ENCODE measurements around the gene LGALS7B.
A peak's percentile ranks its signal among the peaks of the same experiment; 100 is the strongest.

LGALS7B gene

DNA sequence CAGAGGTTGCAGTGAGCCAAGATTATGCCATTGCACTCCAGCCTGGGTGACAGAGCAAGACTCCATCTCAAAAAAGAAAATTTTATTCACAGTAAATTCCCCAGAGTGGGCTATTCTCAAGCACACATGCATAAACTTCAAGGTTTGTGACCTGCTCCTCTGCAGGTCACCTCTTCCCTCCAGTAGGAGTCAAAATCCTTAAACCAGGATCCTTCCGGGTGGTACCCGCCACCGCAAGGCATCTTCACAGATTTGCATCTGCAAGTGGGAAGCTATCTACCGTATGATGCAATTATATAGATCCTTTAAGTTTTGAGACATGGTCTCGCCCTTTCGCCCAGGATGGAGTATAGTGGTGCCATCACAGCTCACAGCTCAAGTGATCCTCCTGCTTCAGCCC, 45.6 kb downstream of the LGALS7B start:
- FAIRE-seq: no peak

GRCh38 chr19:38836159-38836982, 47.4 kb downstream of the LGALS7B start:
- TF ChIP-seq POU2F2 (IDR thresholded peaks at IDR 0.05; ENCODE audit: low read depth, low read length): no peak
- TF ChIP-seq PAX5 (IDR thresholded peaks at IDR 0.05; ENCODE audit: insufficient read depth, low read length, severe bottlenecking): no peak
- TF ChIP-seq POLR2AphosphoS5 (IDR thresholded peaks at IDR 0.05; ENCODE audit: low read depth, low read length): no peak
- TF ChIP-seq TAF1 (IDR thresholded peaks at IDR 0.05; ENCODE audit: low read depth, low read length): no peak
- no peak for TF ChIP-seq SPI1 (IDR thresholded peaks at IDR 0.05; ENCODE audit: low read depth, low read length)
- no peak; the same call in 1 of the 2 replicates for TF ChIP-seq POLR2A (IDR thresholded peaks at IDR 0.05; ENCODE audit: low read depth, low read length)
- FAIRE-seq: no peak
- DNase-seq (ENCODE audit: insufficient read length, low spot score): no peak

More for the DNA sequence above, 45.6 kb downstream of the LGALS7B start:
- TF ChIP-seq SPI1 (IDR thresholded peaks at IDR 0.05; ENCODE audit: low read depth, low read length) (no peak), POLR2AphosphoS5 (IDR thresholded peaks at IDR 0.05; ENCODE audit: low read depth, low read length) (no peak), TAF1 (IDR thresholded peaks at IDR 0.05; ENCODE audit: low read depth, low read length) (no peak), POU2F2 (IDR thresholded peaks at IDR 0.05; ENCODE audit: low read depth, low read length) (no peak), POLR2A (IDR thresholded peaks at IDR 0.05; ENCODE audit: low read depth, low read length) (no peak; the same call in 1 of the 2 replicates)
- no peak for DNase-seq (ENCODE audit: insufficient read length, low spot score)

DNA sequence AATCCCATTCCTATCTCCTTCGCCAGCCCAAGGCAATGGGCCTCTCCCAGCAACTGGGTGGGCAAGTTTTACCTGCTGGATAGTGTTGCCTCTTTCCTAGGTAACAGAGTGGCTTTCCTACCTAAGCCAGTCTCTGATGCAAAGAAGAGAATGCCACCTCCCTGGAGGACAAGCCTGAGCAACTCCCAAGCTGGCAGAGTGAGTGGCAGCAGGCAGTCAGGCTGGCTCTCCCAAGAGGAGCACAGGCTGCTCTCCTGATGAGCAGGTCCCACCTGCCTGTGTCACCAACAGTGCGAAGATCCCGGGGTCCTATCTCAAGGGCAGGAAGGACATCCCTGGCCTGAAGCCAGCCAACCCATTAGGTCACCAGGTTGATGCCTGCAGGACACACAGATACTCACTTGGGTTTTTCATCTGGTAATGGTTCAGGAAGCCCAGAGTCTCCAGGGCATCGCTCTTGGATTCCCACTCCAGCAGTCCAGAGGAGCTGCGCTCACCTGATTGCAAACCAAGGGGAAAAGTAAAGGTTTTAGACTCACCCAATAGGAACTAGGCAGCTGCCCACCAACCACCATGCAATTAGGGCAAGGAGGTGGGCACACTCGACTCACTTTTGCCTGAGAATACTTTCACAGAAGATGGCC, 48.1 kb downstream of the LGALS7B start:
- DNase-seq (ENCODE audit: insufficient read length, low spot score) (no peak), FAIRE-seq (no peak)
- TF ChIP-seq POLR2A (IDR thresholded peaks at IDR 0.05; ENCODE audit: low read depth, low read length): peak; percentile 79; the same call in 1 of the 2 replicates
- no peak; the same call in 1 of the 2 replicates for TF ChIP-seq POLR2AphosphoS5 (IDR thresholded peaks at IDR 0.05; ENCODE audit: low read depth, low read length)

DNA sequence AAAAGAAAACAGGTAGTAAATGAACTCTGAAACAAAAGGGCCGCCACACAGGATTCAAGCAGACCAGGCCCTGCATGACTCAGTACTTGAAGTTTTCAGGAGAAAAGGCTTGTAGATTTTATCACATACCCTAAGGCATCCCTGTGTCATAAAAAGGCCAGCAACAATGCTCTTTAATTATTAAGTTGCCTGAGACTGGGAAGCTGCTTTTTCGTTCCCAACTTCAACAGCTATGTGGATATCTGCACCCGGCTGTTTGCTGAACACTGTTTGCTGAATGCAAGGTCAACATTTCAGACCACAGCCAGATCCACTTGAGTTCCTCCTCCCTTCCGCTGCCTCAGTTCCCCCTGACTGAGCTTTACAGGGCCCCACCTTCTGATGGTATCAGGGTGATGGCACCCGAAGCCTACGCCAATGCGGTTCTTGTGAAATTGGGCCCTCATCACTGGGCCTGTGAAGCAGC, 48.7 kb downstream of the LGALS7B start:
- FAIRE-seq (no peak), DNase-seq (ENCODE audit: insufficient read length, low spot score) (no peak)
- TF ChIP-seq TAF1 (IDR thresholded peaks at IDR 0.05; ENCODE audit: low read depth, low read length) (no peak), POLR2AphosphoS5 (IDR thresholded peaks at IDR 0.05; ENCODE audit: low read depth, low read length) (peak; percentile 62; the same call in 1 of the 2 replicates)

GRCh38 chr19:38838208-38838985, 49.4 kb downstream of the LGALS7B start:
- DNase-seq (ENCODE audit: insufficient read length, low spot score) (no peak), FAIRE-seq (no peak)
- peak; percentile 60 for TF ChIP-seq POLR2AphosphoS5 (IDR thresholded peaks at IDR 0.05; ENCODE audit: low read depth, low read length)
- no peak for TF ChIP-seq TAF1 (IDR thresholded peaks at IDR 0.05; ENCODE audit: low read depth, low read length)
- peak; percentile 75 for TF ChIP-seq POLR2A (IDR thresholded peaks at IDR 0.05; ENCODE audit: low read depth, low read length)

- FAIRE-seq: peak; percentile 20
- TF ChIP-seq POLR2A (IDR thresholded peaks at IDR 0.05; ENCODE audit: low read depth, low read length) (peak; percentile 8; the same call in 1 of the 2 replicates), POLR2AphosphoS5 (IDR thresholded peaks at IDR 0.05; ENCODE audit: low read depth, low read length) (peak; percentile 19; the same call in 1 of the 2 replicates), PAX5 (IDR thresholded peaks at IDR 0.05; ENCODE audit: insufficient read depth, low read length, severe bottlenecking) (no peak), SPI1 (IDR thresholded peaks at IDR 0.05; ENCODE audit: low read depth, low read length) (no peak), TAF1 (IDR thresholded peaks at IDR 0.05; ENCODE audit: low read depth, low read length) (no peak)
- no peak for DNase-seq (ENCODE audit: insufficient read length, low spot score)
These were observed 50.2 kb downstream of the LGALS7B start for GRCh38 chr19:38838986-38839761.

DNA sequence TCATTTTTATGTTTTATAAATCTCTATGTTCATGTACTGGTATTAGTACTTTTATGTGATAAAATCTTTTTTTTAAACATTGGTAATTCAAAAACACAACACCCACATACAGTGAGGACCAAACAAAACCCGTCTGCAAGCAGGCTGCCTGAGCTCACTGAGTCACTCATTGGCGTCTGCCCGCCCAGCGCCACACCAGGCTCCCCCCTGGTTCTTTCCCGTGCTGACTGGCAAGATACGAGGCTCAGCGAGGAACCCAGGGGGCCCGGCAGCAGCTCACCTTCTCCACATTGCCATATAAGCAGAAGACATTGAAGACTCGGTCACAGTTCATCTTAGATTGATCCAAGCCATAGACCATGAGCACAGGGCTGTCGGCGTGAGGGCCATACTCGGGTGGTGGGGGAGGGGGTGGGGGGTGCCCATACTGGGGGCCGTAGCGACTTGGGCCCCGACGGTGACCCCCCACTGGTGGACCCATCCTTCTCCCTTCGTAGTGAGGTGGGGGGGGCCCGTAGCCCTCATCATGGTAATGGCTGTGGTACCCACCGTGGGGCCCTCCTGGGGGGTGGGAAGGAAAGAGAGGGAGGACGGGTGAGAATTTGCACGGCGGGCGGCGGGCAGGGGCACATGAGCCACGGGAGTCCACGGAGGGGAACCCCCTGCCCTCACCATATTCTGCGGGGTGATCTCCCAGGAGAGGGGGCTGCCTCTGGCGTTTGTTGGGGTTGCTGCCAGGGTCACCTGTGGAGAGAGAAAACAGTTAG, 51.0 kb downstream of the LGALS7B start:
- FAIRE-seq: no peak
- no peak for TF ChIP-seq POU2F2 (IDR thresholded peaks at IDR 0.05; ENCODE audit: low read depth, low read length)
- no peak for DNase-seq (ENCODE audit: insufficient read length, low spot score)

DNA sequence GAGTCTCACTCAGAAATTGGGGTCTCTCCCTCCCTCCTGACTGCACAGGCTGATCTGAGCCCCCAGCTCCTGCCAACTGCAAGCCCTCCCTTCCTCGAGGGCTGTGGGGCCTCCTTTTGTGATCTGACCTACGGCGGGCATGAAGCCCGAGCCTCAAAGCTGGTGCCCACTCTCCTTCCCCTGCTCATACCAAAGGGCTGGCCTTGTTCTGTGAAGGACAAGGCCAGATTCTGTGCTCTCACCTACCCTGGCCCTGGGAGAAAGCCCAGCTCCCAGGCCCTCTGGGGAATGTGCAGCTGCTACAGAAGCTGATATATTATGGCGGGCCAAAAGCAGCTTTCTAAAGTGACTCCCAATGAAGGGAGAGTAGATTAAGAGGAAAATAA, 51.6 kb downstream of the LGALS7B start:
- no peak for FAIRE-seq
- TF ChIP-seq POLR2A (IDR thresholded peaks at IDR 0.05; ENCODE audit: low read depth, low read length): peak; percentile 14
- TF ChIP-seq TAF1 (IDR thresholded peaks at IDR 0.05; ENCODE audit: low read depth, low read length): no peak
- TF ChIP-seq POLR2AphosphoS5 (IDR thresholded peaks at IDR 0.05; ENCODE audit: low read depth, low read length): peak; percentile 38; the same call in 1 of the 2 replicates
- no peak for DNase-seq (ENCODE audit: insufficient read length, low spot score)
